ENCODE measurements around the gene EML1. TPM values are rescaled to one million over a fixed set of nuclear protein-coding genes. Genes with fewer than 3 reads are reported as not detected.

Gene EML1
- total RNA-seq, 1 donor from 2014 or later = 28.3 TPM

DNA sequence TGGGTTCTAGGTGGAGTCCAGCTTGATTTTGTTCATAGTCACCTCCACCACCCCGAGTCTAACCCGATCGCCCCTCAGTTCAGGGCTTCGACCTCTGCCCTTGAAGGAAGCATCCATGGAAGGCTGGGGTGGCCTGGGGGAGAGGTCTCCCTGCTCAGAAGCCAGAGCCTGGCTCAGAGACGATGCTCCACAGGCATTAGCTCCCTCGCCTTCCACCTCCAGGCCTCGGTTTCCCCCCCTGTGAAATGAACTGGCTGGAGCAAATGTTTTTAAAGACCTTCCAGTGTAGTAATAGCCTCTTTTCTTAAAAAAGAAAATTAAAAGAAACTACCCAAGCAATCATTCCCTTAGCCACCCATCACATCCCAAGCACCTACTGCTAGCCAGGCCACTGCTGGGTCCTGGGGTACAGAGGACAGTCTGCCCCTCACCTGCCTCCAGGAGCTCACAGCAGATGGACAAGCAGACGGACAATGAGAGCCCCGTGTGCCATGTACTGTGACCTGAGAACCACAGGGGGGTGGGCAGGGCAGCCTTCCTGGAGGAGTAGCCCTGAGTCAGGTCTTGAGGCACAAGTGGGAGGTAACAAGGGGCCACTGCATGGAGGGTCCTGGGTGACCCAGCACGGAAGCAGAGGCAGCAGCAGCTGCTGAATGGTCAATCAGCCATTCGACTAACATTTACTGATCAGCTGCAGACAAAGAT lies 42.3 kb upstream of the EML1 start:
- intact Hi-C loops (cut with DNase I) = loop anchor here (10.0 kb wide), 1 partner anchor 624 kb away; the partner anchor contains the start of gene WDR25
- peaks cover 17 to 54% of the 10 kb centered on the region in 2 donors for H3K4me1 ChIP-seq
- TF ChIP-seq, protein P1, sequence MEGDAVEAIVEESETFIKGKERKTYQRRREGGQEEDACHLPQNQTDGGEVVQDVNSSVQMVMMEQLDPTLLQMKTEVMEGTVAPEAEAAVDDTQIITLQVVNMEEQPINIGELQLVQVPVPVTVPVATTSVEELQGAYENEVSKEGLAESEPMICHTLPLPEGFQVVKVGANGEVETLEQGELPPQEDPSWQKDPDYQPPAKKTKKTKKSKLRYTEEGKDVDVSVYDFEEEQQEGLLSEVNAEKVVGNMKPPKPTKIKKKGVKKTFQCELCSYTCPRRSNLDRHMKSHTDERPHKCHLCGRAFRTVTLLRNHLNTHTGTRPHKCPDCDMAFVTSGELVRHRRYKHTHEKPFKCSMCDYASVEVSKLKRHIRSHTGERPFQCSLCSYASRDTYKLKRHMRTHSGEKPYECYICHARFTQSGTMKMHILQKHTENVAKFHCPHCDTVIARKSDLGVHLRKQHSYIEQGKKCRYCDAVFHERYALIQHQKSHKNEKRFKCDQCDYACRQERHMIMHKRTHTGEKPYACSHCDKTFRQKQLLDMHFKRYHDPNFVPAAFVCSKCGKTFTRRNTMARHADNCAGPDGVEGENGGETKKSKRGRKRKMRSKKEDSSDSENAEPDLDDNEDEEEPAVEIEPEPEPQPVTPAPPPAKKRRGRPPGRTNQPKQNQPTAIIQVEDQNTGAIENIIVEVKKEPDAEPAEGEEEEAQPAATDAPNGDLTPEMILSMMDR (IDR thresholded peaks at IDR 0.05) = no peak
- H3K27me3 ChIP-seq = no peaks in the 10 kb centered on the region
- H3K27ac ChIP-seq = no peak overlapping the region
- no peaks in the 10 kb centered on the region for H3K9me3 ChIP-seq
- DNase-seq (ENCODE audit: low spot score in 2 of 2) = no peak
- H3K36me3 ChIP-seq = no peaks in the 10 kb centered on the region
- H3K4me3 ChIP-seq = no peak overlapping the region

DNA sequence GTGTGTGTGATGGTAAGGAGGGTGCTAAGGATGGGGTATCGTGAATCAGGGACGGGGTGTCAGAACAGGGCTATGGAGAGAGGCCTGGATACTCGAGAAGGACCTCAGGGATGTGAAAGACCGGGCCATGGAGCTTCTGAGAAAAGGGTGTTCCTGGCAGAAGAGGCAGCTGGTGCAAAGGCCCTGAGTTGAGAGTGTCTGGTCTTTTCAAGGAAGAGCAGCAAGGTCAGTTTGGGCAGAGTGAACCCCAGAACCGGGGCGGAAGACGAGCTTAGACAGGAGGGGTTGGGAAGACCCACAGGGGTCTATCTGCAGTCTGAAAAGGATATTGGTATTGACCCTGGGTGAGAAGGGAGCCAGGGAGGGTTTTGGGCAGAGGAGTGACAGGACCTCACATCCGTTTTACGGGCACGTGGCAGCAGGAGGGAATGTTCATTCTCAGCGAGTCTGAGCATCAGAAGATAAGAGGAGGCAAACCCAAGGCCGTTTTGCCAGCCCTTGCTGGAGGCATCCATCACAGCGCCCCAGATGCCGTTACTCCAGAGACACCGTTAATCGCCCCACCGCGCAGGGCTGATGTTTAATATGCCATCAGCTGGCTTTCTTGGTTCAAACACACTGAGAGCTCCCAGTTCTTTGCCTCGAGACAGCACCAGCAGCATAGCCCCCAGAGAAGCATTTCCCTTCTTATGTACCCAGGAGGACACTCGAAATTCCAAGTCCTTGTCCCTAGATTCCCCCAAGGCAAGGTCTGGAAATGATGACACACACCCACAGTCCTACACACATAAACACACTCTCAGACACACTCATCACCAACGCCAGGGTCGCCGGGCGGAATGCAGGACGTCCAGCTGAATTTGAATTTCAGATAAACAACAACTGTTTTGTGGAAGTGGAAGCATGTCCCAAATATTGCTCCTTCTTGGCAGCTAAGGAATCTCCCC lies 41.4 kb upstream of the EML1 start:
- peaks cover 19 to 54% of the 10 kb centered on the region in 2 donors for H3K4me1 ChIP-seq
- DNase-seq (ENCODE audit: low spot score in 2 of 2) = no peak
- intact Hi-C loops (cut with DNase I) = loop anchor here (10.0 kb wide), 1 partner anchor 623 kb away; the partner anchor contains the start of gene WDR25

DNA sequence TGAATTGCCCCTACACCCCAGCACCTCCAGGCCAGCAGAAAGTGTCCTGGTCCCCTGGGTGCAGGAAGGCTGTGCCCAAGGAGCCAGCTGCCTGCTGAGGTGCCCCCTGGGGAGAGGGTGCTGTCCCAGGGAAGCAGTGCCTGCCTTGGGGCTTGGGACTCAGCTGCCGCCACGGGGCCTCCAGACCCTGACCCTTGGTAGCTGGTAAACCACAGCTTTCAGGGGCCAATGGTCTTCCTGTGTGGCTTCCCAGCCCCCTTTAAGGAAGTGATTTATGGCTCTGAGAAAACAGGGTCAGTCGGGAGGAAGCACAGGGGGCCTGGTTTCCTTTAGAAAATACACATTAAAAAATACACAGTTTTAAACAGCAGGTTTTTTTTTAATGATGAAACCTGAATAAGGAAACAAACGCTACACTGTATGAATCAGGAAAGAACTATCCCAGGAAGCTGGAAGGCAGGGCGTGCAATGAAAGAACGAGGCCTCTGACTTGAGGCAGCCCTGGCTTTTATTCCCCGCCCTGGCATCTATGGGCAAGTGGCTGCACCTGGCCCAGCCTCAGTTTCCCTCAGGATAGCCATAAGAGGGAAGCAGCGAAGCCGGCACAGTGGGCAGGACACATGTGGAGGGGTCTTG lies 40.6 kb upstream of the EML1 start:
- H3K9me3 ChIP-seq = no peaks in the 10 kb centered on the region
- no peaks in the 10 kb centered on the region for H3K36me3 ChIP-seq
- TF ChIP-seq, protein P1 (IDR thresholded peaks at IDR 0.05) = no peak
- peak overlapping the region; percentile 48 to 66 for H3K27ac ChIP-seq
- no peak overlapping the region for H3K4me3 ChIP-seq
- DNase-seq (ENCODE audit: low spot score in 2 of 2) = no peak
- intact Hi-C loops (cut with DNase I) = loop anchor here (10.0 kb wide), 1 partner anchor 622 kb away; the partner anchor contains the start of gene WDR25
- H3K27me3 ChIP-seq = no peaks in the 10 kb centered on the region
- H3K4me1 ChIP-seq = peaks cover 19 to 51% of the 10 kb centered on the region in 2 donors

More for the DNA sequence above, 41.4 kb upstream of the EML1 start:
- no peaks in the 10 kb centered on the region for H3K36me3 ChIP-seq
- no peaks in the 10 kb centered on the region for H3K9me3 ChIP-seq
- no peaks in the 10 kb centered on the region for H3K27me3 ChIP-seq
- TF ChIP-seq, protein P1 (IDR thresholded peaks at IDR 0.05) = no peak
- no peak overlapping the region for H3K4me3 ChIP-seq
- H3K27ac ChIP-seq = peak overlapping the region; percentile 48 to 66

DNA sequence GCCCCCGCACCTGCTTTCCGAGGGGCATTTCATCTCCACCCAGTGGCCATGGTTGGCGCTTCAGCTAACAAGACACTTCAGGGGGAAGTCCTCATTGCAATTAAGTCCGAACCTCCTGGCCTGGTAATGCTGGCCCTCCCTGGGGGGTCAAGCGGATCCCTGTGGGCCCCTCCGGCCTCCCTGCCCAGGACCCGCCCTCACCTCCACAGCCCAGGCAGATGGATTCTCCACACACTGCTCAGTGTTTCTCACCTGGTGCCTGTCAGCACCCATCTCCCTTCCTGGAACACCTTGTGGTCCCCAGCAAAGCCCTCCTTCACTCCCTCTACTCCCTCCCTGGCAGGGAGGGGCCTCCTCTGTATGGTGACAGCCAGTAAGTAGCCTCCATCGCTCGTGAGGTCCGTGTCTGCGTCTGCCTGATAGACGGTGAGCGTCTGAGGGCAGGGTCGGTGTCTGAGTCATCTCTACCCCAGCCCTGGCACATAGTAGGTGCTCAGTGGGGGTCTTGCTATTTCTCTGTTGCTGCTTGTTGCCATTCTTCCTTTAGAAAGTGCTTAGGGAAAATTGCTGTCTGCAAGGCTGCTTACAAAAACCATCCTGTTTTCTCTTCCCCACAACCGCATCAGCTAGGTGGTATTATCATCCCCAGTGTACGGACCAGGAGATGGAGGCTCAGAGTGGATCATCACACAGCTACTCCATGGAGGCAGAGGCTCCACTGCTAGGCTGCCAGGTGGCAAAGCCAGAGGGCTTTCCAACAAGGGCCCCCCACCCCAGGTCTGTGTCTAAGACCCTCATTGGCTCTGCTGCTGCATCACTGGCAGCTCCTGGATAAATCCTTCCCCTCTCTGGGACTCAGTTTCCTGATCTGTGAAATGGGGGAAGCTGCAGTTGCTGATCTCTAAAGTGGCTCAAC lies 39.7 kb upstream of the EML1 start:
- Histone ChIP-seq H3K4me1 (peaks cover 19 to 51% of the 10 kb centered on the region in 2 donors), H3K36me3 (no peaks in the 10 kb centered on the region), H3K4me3 (no peak overlapping the region), H3K9me3 (no peaks in the 10 kb centered on the region), H3K27ac (peak overlapping the region; percentile 48 to 54), H3K27me3 (no peaks in the 10 kb centered on the region)
- TF ChIP-seq, protein P1 (IDR thresholded peaks at IDR 0.05) = no peak
- intact Hi-C loops (cut with DNase I) = loop anchor here (1.0 to 10.0 kb wide), 2 partner anchors 7 to 621 kb away; partner anchors contain the start of gene WDR25
- no peak for DNase-seq (ENCODE audit: low spot score in 2 of 2)

All from ascending aorta (tissue), 2 donors.